Activated CD8-positive, alpha-beta T cell treated with anti-CD3 and anti-CD28 coated beads for 36 hours (primary cell): Measurements from ENCODE around the gene SPAG5. TPM values are rescaled to one million over a fixed set of nuclear protein-coding genes. Genes with fewer than 3 reads are reported as not detected.

Experiments
- ATAC-seq: fragments of 200-7000 bp; cut with Tn5 transposase; one replicate; pipeline ENCODE4 v1.10.0; 2021; ENCODE audit warnings: mild to moderate bottlenecking, moderate library complexity
- CTCF ChIA-PET: fragments of 350-600 bp; sonication (Branson Sonifier 250); formaldehyde crosslinking; loops from one replicate; lab custom pipeline; 2021; ENCODE audit warnings: antibody characterized with exemption; lab: Charles Lee
- POLR2A ChIA-PET: fragments of 350-600 bp; sonication (Branson Sonifier 250); formaldehyde crosslinking; loops from one replicate; lab custom pipeline; 2021; ENCODE audit warnings: antibody characterized with exemption; lab: Charles Lee
- DNase-seq: peaks from one replicate; pipeline ENCODE4 v3.0.0-alpha.2; 2020
- H3K27ac Mint-ChIP-seq: one replicate; pipeline ENCODE4 v1.8.0; 2021; ENCODE audit warnings: mild to moderate bottlenecking, mixed read lengths
- H3K27me3 Mint-ChIP-seq: one replicate; pipeline ENCODE4 v1.8.0; 2021; ENCODE audit warnings: mixed read lengths
- H3K36me3 Mint-ChIP-seq: one replicate; pipeline ENCODE4 v1.8.0; 2021; ENCODE audit warnings: low read depth, mixed read lengths
- H3K4me1 Mint-ChIP-seq: one replicate; pipeline ENCODE4 v1.8.0; 2021; ENCODE audit warnings: low read depth, mixed read lengths
- H3K4me3 Mint-ChIP-seq: one replicate; pipeline ENCODE4 v1.8.0; 2021; ENCODE audit warnings: mild to moderate bottlenecking, moderate library complexity, mixed read lengths
- H3K9me3 Mint-ChIP-seq: one replicate; pipeline ENCODE4 v1.8.0; 2021; ENCODE audit warnings: mixed read lengths
- intact Hi-C: fragments of 100-400 bp; cut with micrococcal nuclease; formaldehyde crosslinking; loops from one replicate; pipeline ENCODE4 v1.10.0; 2022
- total RNA-seq, 2 experiments: library from RNA; stranded (reverse); gene quantifications; one replicate each; pipeline ENCODE4 v1.2.3, GENCODE V29; 2021
- TF ChIP-seq, protein P1 (sequence below): fragments of 200-600 bp; IDR thresholded peaks from one replicate; pipeline ENCODE4 v1.8.0; 2022; ENCODE audit warnings: antibody characterized with exemption, mild to moderate bottlenecking

Gene SPAG5
- total RNA-seq, 2 experiments from 2014 or later, result 140 to 141 TPM

DNA sequence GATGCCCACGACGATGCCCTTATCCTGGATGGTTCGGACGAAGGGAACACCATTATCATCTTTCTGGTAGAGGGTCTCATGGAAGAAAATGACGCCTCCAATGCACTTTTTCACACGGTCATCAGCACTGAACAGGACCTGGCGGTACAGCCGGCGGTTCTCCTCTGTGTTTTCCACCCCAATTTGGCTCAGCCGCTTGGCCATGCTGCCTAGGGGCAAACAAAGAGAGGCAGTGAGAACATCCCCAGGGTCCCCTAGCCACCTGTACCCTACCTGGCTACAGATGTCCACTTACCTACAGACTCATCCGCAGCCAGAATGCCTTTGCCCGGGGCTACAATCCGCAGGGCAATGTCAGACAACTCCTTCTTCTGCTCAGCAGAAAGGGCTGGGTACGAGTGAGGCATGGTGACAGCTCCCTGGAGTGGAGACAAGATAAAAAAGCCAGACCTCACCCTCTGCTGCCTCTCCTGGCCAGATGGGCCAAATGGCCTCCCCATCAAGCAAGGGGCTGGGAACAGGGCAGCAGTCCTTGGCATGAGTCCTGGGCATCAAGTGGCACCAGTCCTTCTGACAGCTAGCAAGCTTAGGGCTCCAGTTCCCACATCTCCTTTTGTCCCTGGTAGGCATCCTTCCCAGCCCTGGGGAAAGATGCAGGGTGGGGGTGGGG is 23.6 kb downstream of the SPAG5 start:
- peak; percentile 14 for DNase-seq
- ATAC-seq, result no peak
- intact Hi-C loops, result no loop called here
- Mint-ChIP-seq H3K4me1 (peaks cover 45% of the 10 kb centered on the region), H3K9me3 (no peaks in the 10 kb centered on the region), H3K27me3 (no peaks in the 10 kb centered on the region), H3K36me3 (peaks cover 59% of the 10 kb centered on the region), H3K27ac (no peak overlapping the region), H3K4me3 (no peak overlapping the region)
- ChIA-PET CTCF (interaction anchor here (0.7 to 4.4 kb wide), 8 partner anchors 10 to 57 kb away, joined by 3 to 27 read pairs (median 4); no protein-coding TSS in a partner anchor), POLR2A (interaction anchor here (1.3 to 9.1 kb wide), 4 partner anchors 17 to 68 kb away, joined by 3 to 58 read pairs (median 4); partner anchors contain the start of gene SPAG5)
- TF ChIP-seq, protein P1, sequence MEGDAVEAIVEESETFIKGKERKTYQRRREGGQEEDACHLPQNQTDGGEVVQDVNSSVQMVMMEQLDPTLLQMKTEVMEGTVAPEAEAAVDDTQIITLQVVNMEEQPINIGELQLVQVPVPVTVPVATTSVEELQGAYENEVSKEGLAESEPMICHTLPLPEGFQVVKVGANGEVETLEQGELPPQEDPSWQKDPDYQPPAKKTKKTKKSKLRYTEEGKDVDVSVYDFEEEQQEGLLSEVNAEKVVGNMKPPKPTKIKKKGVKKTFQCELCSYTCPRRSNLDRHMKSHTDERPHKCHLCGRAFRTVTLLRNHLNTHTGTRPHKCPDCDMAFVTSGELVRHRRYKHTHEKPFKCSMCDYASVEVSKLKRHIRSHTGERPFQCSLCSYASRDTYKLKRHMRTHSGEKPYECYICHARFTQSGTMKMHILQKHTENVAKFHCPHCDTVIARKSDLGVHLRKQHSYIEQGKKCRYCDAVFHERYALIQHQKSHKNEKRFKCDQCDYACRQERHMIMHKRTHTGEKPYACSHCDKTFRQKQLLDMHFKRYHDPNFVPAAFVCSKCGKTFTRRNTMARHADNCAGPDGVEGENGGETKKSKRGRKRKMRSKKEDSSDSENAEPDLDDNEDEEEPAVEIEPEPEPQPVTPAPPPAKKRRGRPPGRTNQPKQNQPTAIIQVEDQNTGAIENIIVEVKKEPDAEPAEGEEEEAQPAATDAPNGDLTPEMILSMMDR, result no peak

GRCh38 chr17:28574526-28574925 is 24.3 kb downstream of the SPAG5 start:
- peaks cover 56% of the 10 kb centered on the region for H3K36me3 Mint-ChIP-seq
- DNase-seq (no peak), ATAC-seq (no peak)
- peaks cover 43% of the 10 kb centered on the region for H3K4me1 Mint-ChIP-seq
- H3K4me3 Mint-ChIP-seq, result peak overlapping the region; percentile 10
- no peaks in the 10 kb centered on the region for H3K27me3 Mint-ChIP-seq
- ChIA-PET CTCF (interaction anchor here (0.7 to 1.7 kb wide), 2 partner anchors 11 to 24 kb away, joined by 3 to 4 read pairs; no protein-coding TSS in a partner anchor), POLR2A (interaction anchor here (1.3 to 1.6 kb wide), 2 partner anchors 16 to 38 kb away, joined by 3 to 5 read pairs; no protein-coding TSS in a partner anchor)
- H3K9me3 Mint-ChIP-seq, result no peaks in the 10 kb centered on the region
- no peak overlapping the region for H3K27ac Mint-ChIP-seq
- intact Hi-C loops, result no loop called here
- TF ChIP-seq, protein P1, result no peak

- no peak for DNase-seq
- ChIA-PET CTCF (interaction anchor here (1.8 kb wide), 1 partner anchor 34 kb away, joined by 4 read pairs; no protein-coding TSS in a partner anchor), POLR2A (interaction anchor here (1.3 kb wide), 1 partner anchor 37 kb away, joined by 3 read pairs; no protein-coding TSS in a partner anchor)
- ATAC-seq, result no peak
- Mint-ChIP-seq H3K9me3 (no peaks in the 10 kb centered on the region), H3K27me3 (no peaks in the 10 kb centered on the region), H3K4me1 (peaks cover 41% of the 10 kb centered on the region), H3K36me3 (peaks cover 53% of the 10 kb centered on the region), H3K4me3 (no peak overlapping the region), H3K27ac (no peak overlapping the region)
- TF ChIP-seq, protein P1, result peak; percentile 7
- intact Hi-C loops, result no loop called here
Measured at GRCh38 chr17:28573966-28574480, 24.8 kb downstream of the SPAG5 start.

DNA sequence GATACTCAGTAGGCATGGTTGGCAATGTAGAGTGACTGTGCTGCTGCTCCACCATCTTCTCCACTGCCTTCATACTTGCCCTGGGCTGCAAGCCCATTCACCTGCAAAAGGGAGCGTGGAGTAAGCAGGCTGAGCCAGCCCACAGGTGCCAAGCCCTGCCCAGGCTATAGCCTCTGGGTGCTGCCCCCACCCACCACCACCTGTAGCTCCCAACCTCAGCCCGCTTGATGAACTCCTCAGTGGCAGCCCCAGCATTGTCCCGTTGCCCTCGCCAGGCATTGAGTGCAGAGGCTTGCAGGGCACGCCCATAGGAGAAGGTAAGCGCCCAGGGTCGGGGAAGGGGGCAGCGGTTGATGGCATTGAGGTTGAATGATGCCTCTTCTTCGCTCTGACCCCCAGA is 25.3 kb downstream of the SPAG5 start:
- H3K9me3 Mint-ChIP-seq, result no peaks in the 10 kb centered on the region
- peaks cover 42% of the 10 kb centered on the region for H3K4me1 Mint-ChIP-seq
- ChIA-PET CTCF (interaction anchor here (1.8 to 4.0 kb wide), 2 partner anchors 25 to 33 kb away, joined by 4 to 31 read pairs; no protein-coding TSS in a partner anchor), POLR2A (interaction anchor here (0.8 to 3.4 kb wide), 3 partner anchors 9 to 217 kb away, joined by 3 to 14 read pairs (median 3); no protein-coding TSS in a partner anchor)
- TF ChIP-seq, protein P1, result no peak
- ATAC-seq (no peak), DNase-seq (no peak)
- H3K4me3 Mint-ChIP-seq, result no peak overlapping the region
- H3K36me3 Mint-ChIP-seq, result peaks cover 49% of the 10 kb centered on the region
- intact Hi-C loops, result no loop called here
- no peak overlapping the region for H3K27ac Mint-ChIP-seq
- no peaks in the 10 kb centered on the region for H3K27me3 Mint-ChIP-seq

DNA sequence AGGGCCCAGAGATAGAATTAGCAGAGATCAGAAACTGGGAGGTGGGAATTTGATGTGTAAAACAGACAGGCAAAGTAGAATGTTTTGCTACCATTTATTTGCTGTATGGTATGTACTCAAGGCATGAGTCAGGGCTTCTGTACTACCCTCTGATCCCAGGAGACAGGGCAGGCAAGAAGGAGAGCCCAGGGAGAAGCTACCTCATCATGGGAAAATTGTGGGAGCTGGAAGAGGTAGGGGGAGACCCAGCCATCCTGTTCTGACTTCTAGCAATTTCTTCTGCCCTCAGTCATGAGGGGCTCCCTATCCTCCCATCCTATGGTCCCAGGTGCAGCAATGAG is 25.8 kb downstream of the SPAG5 start:
- ATAC-seq (no peak), DNase-seq (no peak)
- TF ChIP-seq, protein P1, result no peak
- Mint-ChIP-seq H3K9me3 (no peaks in the 10 kb centered on the region), H3K4me3 (no peak overlapping the region), H3K27me3 (no peaks in the 10 kb centered on the region), H3K27ac (no peak overlapping the region), H3K36me3 (peaks cover 47% of the 10 kb centered on the region), H3K4me1 (peaks cover 45% of the 10 kb centered on the region)
- POLR2A ChIA-PET, result interaction anchor here (0.8 to 4.6 kb wide), 4 partner anchors 9 to 217 kb away, joined by 3 to 22 read pairs (median 8); no protein-coding TSS in a partner anchor
- intact Hi-C loops, result no loop called here
- CTCF ChIA-PET, result interaction anchor here (1.8 to 4.0 kb wide), 2 partner anchors 24 to 33 kb away, joined by 4 to 31 read pairs; no protein-coding TSS in a partner anchor
